H1 (cell line): ENCODE results near the gene BRPF3. TPM values are rescaled to one million over a fixed set of nuclear protein-coding genes. Genes with fewer than 3 reads are reported as not detected.

Experiments
- GTF2F1 ChIP-seq: IDR thresholded peaks from 2 replicates; pipeline ENCODE4 v1.6.1; 2012; ENCODE audit warnings: low read depth, low read length, improper control_type of control experiment, borderline replicate concordance
- SP1 ChIP-seq: IDR thresholded peaks from 2 replicates; pipeline ENCODE4 v1.6.1; 2011; ENCODE audit warnings: low read depth, low read length
- polyA plus RNA-seq, 7 experiments: library from polyadenylated mRNA; depleted of rRNA in 3 of 7; stranded (reverse) in 5 of 7; unstranded in 2 of 7; fragments of >200 nt in 5 of 7; fragments of 200-250 nt in 2 of 7; gene quantifications; 1 replicate in 5 of 7; 2 replicates in 1 of 7; 4 replicates in 1 of 7; pipeline versions ENCODE4 v1.2.1 to v1.2.3, GENCODE V29; 2011 to 2013; ENCODE audit warnings: missing spikeins in 2 of 7, mixed read lengths in 2 of 7
- total RNA-seq: library from RNA; stranded (reverse); fragmentation: NEBNext Ultra II Directional; extraction: Animal tissue kit (Norgen Biotek cat#: 25700); gene quantifications from 2 replicates; pipeline ENCODE4 v1.2.1, GENCODE V29; 2021
- TF ChIP-seq, protein P1 (sequence below): IDR thresholded peaks from 2 replicates; pipeline ENCODE4 v1.6.1; 2012; ENCODE audit warnings: low read length, inconsistent platforms

The BRPF3 gene
- total and polyA plus RNA-seq, 2 of the 8 experiments (the other 6 are each of a cell fraction or from before 2014, with no cell fraction given), result 26.0 to 37.5 TPM

DNA sequence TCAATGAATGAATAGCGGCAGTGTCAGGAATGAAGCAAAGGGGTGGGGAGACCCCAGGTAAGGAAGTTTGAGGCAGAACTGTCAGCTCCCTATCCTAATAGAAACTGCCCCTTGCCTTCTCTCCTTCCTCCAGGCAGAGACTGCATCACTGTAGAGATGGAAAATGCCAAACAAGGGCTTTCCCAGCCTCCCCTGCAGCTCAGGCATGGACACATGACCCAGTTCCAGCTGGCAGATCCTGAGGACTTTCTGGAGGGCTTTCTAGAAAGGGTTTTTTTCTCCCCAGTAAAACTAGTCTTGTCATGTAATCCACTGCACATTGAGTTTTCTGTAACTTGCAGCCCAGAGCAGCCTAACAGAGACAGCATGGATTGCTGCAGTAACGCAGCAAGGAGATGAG, 55.5 kb downstream of the BRPF3 start (continued):
- TF ChIP-seq, protein P1, sequence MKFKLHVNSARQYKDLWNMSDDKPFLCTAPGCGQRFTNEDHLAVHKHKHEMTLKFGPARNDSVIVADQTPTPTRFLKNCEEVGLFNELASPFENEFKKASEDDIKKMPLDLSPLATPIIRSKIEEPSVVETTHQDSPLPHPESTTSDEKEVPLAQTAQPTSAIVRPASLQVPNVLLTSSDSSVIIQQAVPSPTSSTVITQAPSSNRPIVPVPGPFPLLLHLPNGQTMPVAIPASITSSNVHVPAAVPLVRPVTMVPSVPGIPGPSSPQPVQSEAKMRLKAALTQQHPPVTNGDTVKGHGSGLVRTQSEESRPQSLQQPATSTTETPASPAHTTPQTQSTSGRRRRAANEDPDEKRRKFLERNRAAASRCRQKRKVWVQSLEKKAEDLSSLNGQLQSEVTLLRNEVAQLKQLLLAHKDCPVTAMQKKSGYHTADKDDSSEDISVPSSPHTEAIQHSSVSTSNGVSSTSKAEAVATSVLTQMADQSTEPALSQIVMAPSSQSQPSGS, result no peak
- TF ChIP-seq GTF2F1 (no peak), SP1 (no peak)
